Esophagus squamous epithelium (tissue), 4 donors: ENCODE data around the gene WDR70.

Experiments used
- CTCF ChIP-seq, 6 experiments: fragments of 450-650 bp in 4 of 6; fragments of 200-600 bp in 2 of 6; sonication (generic) in 2 of 6; IDR thresholded peaks; one replicate each; pipeline ENCODE4 v1.5.1; 2016 to 2019; ENCODE audit warnings: antibody characterized with exemption in 6 of 6, mild to moderate bottlenecking in 4 of 6, moderate library complexity in 4 of 6
- POLR2A ChIP-seq, 4 donors: fragments of 450-650 bp; IDR thresholded peaks; one replicate each; pipeline ENCODE4 v1.6.1; 2017; ENCODE audit warnings: antibody characterized with exemption in 4 of 4, mild to moderate bottlenecking in 4 of 4, moderate library complexity in 3 of 4

- TF ChIP-seq CTCF (IDR thresholded peaks at IDR 0.05) (no peak), POLR2A (IDR thresholded peaks at IDR 0.05) (no peak)
These were observed 140.7 kb downstream of the WDR70 start for GRCh38 chr5:37519807-37520206.
